Subcutaneous abdominal adipose tissue (tissue), 5 donors: ENCODE measurements around the gene TPST2.

Experiments
- H3K27ac ChIP-seq: one replicate; pipeline ENCODE4 v1.7.0; 2013; ENCODE audit warnings: low read depth, mild to moderate bottlenecking, inconsistent platforms, low read length, moderate library complexity
- H3K27me3 ChIP-seq, 5 donors: one replicate each; pipeline ENCODE4 v1.7.0; 2013; ENCODE audit warnings: low read length in 5 of 5, inconsistent platforms in 1 of 5; ENCODE audit not compliant: control insufficient read depth in 5 of 5, insufficient read depth in 4 of 5
- H3K36me3 ChIP-seq, 5 donors: one replicate each; pipeline ENCODE4 v1.7.0; 2013; ENCODE audit warnings: low read length in 5 of 5; ENCODE audit not compliant: control insufficient read depth in 5 of 5, insufficient read depth in 5 of 5
- H3K4me1 ChIP-seq, 5 donors: one replicate each; pipeline ENCODE4 v1.7.0; 2013; ENCODE audit warnings: low read length in 5 of 5, mild to moderate bottlenecking in 3 of 5, moderate library complexity in 1 of 5; ENCODE audit not compliant: control insufficient read depth in 5 of 5, insufficient read depth in 5 of 5
- H3K4me3 ChIP-seq, 5 donors: one replicate each; pipeline ENCODE4 v1.7.0; 2013; ENCODE audit warnings: low read length in 5 of 5, low read depth in 1 of 5
- H3K9ac ChIP-seq, 5 donors: one replicate each; pipeline ENCODE4 v1.7.0; 2013; ENCODE audit warnings: low read length in 5 of 5, mild to moderate bottlenecking in 4 of 5, moderate library complexity in 3 of 5
- H3K9me3 ChIP-seq, 5 donors: one replicate each; pipeline ENCODE4 v1.7.0; 2013; ENCODE audit warnings: low read length in 5 of 5; ENCODE audit not compliant: control insufficient read depth in 5 of 5
- donor health status: healthy.
- donor health status: healthy.
- donor health status: healthy.
- donor health status: healthy.
- donor health status: healthy.

Gene TPST2

GRCh38 chr22:26515931-26516330, 74.0 kb downstream of the TPST2 start:
- no peak overlapping the region for H3K9ac ChIP-seq

GRCh38 chr22:26514419-26515161, 75.3 kb downstream of the TPST2 start:
- H3K27ac ChIP-seq, result no peak overlapping the region
- no peaks in the 10 kb centered on the region for H3K9me3 ChIP-seq
- no peaks in the 10 kb centered on the region for H3K27me3 ChIP-seq
- peaks cover 3 to 28% (median 24%) of the 10 kb centered on the region in 5 donors for H3K4me1 ChIP-seq
- no peak overlapping the region for H3K4me3 ChIP-seq
- no peak overlapping the region for H3K9ac ChIP-seq
- peaks cover 0 to 7% (median 6%) of the 10 kb centered on the region in 5 donors for H3K36me3 ChIP-seq

More at GRCh38 chr22:26515931-26516330, 74.0 kb downstream of the TPST2 start:
- H3K4me1 ChIP-seq, result peaks cover 3 to 24% (median 22%) of the 10 kb centered on the region in 5 donors
- no peak overlapping the region for H3K27ac ChIP-seq
- no peaks in the 10 kb centered on the region for H3K27me3 ChIP-seq
- no peaks in the 10 kb centered on the region for H3K9me3 ChIP-seq
- H3K4me3 ChIP-seq, result no peak overlapping the region
- H3K36me3 ChIP-seq, result no peaks in the 10 kb centered on the region

- Histone ChIP-seq H3K27me3 (no peaks in the 10 kb centered on the region), H3K4me3 (no peak overlapping the region), H3K4me1 (peaks cover 3 to 28% (median 26%) of the 10 kb centered on the region in 5 donors), H3K36me3 (peaks cover 2 to 15% (median 14%) of the 10 kb centered on the region in 5 donors), H3K9ac (no peak overlapping the region), H3K27ac (no peak overlapping the region), H3K9me3 (no peaks in the 10 kb centered on the region)
Observed at GRCh38 chr22:26513838-26514237, 76.1 kb downstream of the TPST2 start.

GRCh38 chr22:26512149-26512793, 77.7 kb downstream of the TPST2 start, which contains the start of gene TFIP11:
Gene TFIP11 (minus strand): TSS chr22:26512473. CDS start chr22:26510272, 2,201 bp downstream.
- H3K27ac ChIP-seq, result peak within 1 kb of the TSS; percentile 84
- H3K9ac ChIP-seq, result peak within 1 kb of the TSS; percentile 86 to 98 (median 91)
- peak within 1 kb of the TSS; percentile 96 to 100 (median 98) for H3K4me3 ChIP-seq
- peaks cover 6 to 28% (median 24%) of the 10 kb centered on the region in 5 donors for H3K36me3 ChIP-seq
- peaks cover 3 to 28% (median 26%) of the 10 kb centered on the region in 5 donors for H3K4me1 ChIP-seq
- H3K9me3 ChIP-seq, result no peaks in the 10 kb centered on the region
- no peaks in the 10 kb centered on the region for H3K27me3 ChIP-seq

GRCh38 chr22:26508148-26508547, 81.8 kb downstream of the TPST2 start:
- H3K4me3 ChIP-seq, result no peak overlapping the region
- no peak overlapping the region for H3K27ac ChIP-seq
- peaks cover 25 to 68% (median 59%) of the 10 kb centered on the region in 5 donors for H3K36me3 ChIP-seq
- H3K4me1 ChIP-seq, result peaks cover 3 to 31% (median 26%) of the 10 kb centered on the region in 5 donors
- H3K9me3 ChIP-seq, result no peaks in the 10 kb centered on the region
- H3K27me3 ChIP-seq, result no peaks in the 10 kb centered on the region
- H3K9ac ChIP-seq, result no peak overlapping the region

GRCh38 chr22:26503758-26504157, 86.2 kb downstream of the TPST2 start:
- Histone ChIP-seq H3K9ac (no peak overlapping the region), H3K36me3 (peaks cover 43 to 96% (median 82%) of the 10 kb centered on the region in 5 donors), H3K4me1 (peaks cover 0 to 8% (median 5%) of the 10 kb centered on the region in 5 donors), H3K9me3 (no peaks in the 10 kb centered on the region), H3K27me3 (no peaks in the 10 kb centered on the region), H3K4me3 (no peak overlapping the region), H3K27ac (no peak overlapping the region)

GRCh38 chr22:26502688-26503561, 87.0 kb downstream of the TPST2 start:
- Histone ChIP-seq H3K36me3 (peaks cover 39 to 96% (median 79%) of the 10 kb centered on the region in 5 donors), H3K9me3 (no peaks in the 10 kb centered on the region), H3K9ac (no peak overlapping the region), H3K4me3 (no peak overlapping the region), H3K27me3 (no peaks in the 10 kb centered on the region), H3K27ac (no peak overlapping the region), H3K4me1 (peaks cover 0 to 8% (median 5%) of the 10 kb centered on the region in 5 donors)

- Histone ChIP-seq H3K36me3 (peaks cover 36 to 96% (median 81%) of the 10 kb centered on the region in 5 donors), H3K4me1 (peaks cover 0 to 8% (median 5%) of the 10 kb centered on the region in 5 donors), H3K9ac (no peak overlapping the region), H3K4me3 (no peak overlapping the region), H3K27me3 (no peaks in the 10 kb centered on the region), H3K9me3 (no peaks in the 10 kb centered on the region), H3K27ac (no peak overlapping the region)
Observed at GRCh38 chr22:26501996-26502395, 87.9 kb downstream of the TPST2 start.

- Histone ChIP-seq H3K9ac (no peak overlapping the region), H3K4me1 (peaks cover 0 to 8% (median 5%) of the 10 kb centered on the region in 5 donors), H3K4me3 (no peak overlapping the region), H3K27ac (no peak overlapping the region), H3K27me3 (no peaks in the 10 kb centered on the region), H3K9me3 (no peaks in the 10 kb centered on the region), H3K36me3 (peaks cover 39 to 96% (median 79%) of the 10 kb centered on the region in 5 donors)
Observed at GRCh38 chr22:26499188-26499703, 90.7 kb downstream of the TPST2 start.
